ENCODE measurements around the gene PRAC1.

PRAC1 gene

GRCh38 chr17:48722201-48722907 is at the start of gene PRAC1:
TSS of gene PRAC1 (minus strand) at chr17:48722518. CDS start at chr17:48722392, 126 bp downstream.
- DNase-seq: no peak

- DNase-seq: no peak
Measured at GRCh38 chr17:48770954-48771353, 48.6 kb upstream of the PRAC1 start.

DNA sequence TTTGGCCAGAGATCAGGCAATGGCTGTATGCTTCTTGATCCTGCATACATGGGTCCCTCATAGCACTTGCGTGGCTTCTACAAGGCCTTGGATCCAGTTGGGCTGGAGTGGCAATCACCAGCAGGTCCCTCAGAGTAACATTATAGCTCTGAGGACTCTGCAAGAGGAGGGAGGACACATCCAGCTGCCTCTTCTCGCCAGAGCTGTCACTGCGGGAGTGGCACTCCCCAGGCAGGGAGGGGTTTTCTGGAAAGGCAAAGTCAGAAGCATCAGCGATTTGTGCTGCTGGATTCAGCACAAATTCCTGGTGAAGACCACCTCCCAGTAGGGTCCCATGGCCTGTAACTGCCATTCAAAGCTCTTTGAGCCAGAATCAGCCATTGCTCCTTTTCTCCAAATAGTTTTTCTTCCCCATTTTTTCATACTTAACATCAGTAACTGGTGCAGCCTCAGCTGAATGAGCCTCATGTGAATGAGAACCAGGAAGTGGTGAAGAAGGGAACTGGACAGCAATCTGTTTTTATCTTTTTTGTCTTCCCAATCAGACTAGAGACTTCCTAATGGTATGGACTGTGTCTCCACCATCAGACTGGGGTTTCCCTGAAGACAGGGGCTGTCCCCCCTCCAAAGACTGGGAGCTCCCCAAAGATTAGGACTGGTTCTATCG is 46.8 kb upstream of the PRAC1 start:
- no peak for DNase-seq

- no peak for DNase-seq
Measured at GRCh38 chr17:48767263-48767774, 45.0 kb upstream of the PRAC1 start.

- DNase-seq: no peak
Measured at GRCh38 chr17:48761114-48761513, 38.8 kb upstream of the PRAC1 start.

DNA sequence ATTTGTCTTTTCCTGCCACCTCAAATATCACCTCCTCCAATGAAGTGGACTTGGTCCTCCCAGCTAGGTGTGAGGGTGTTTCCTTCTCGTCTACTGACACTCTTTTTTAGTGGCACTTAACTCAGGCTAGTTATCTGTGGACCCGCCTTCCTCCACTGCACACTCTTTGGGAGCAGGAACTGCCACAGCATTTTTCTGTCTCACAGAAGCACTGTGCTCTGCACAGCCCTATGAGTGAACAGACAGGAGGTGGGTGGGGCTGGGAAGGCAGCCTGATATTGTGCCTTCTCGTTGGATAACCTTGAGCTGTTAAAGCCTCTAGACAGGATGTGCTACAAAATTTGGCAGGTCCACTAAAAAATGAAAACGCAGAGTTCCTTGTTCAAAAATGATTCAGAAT is 38.1 kb upstream of the PRAC1 start:
- DNase-seq: no peak

GRCh38 chr17:48759288-48759687 is 37.0 kb upstream of the PRAC1 start:
- no peak for DNase-seq

- no peak for DNase-seq
Measured at GRCh38 chr17:48757524-48757961, 35.2 kb upstream of the PRAC1 start.

GRCh38 chr17:48756830-48757251 is 34.5 kb upstream of the PRAC1 start:
- no peak for DNase-seq

DNA sequence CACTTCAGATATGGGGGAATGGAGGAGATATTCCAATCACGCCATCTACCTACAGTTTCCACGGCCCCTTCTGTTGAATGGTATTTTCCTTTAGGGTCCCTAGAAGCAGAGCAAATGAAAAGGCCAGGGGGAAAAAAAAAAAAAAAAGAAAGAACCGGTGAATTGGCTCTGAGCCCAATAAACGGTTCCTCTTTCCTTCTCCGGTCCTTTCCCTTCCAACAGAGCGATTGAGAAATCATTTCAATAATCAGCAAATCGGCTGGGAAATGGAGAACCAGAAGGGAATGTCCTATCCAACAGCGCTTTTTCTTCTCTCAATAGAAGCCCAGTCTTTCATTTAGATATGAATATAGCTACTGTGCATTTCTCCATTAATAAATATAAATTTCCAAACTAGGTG is 33.0 kb upstream of the PRAC1 start:
- no peak for DNase-seq

DNA sequence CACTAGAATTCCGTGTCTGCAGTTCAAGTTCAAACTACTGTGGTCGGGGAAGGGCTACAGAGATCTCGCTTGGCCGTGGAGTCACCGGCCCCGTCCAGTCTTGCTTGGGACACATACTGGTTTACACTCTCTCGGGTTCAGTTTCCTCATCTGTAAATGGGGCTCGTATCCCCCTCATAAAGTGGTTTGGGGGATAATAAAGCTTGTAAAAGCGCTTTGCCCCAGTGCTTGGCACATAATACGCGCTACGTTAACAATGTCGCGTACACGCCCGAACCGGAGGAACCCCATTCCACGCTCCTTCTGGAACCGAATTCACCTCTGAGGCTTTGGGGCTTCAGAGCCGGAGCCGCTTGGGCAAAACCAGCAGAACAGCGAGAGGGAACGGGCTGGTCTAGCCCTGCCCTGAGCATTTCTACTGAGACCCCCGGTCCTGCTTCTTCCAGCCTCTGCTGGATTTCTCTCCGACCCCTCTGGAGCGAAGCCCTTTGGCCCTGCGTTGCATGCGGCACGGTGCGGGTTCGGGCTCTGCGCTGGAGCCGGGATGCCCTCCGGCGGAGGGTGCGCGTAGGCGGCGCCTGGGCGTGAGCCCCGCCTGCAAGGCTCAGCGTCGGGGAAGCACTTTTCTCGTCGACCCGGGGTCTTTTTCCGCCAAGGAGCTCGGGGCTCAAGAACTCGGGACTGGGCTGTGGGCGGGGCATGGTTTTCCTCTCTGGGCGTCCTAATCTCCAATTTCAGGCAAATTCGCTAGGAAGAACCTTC is 32.4 kb upstream of the PRAC1 start:
- no peak for DNase-seq

- DNase-seq: no peak
Measured at GRCh38 chr17:48753794-48754499, 31.6 kb upstream of the PRAC1 start.

- DNase-seq: no peak
Measured at GRCh38 chr17:48752399-48753288, 30.3 kb upstream of the PRAC1 start.

GRCh38 chr17:48751733-48752398 is 29.5 kb upstream of the PRAC1 start:
- DNase-seq: no peak

GRCh38 chr17:48751172-48751571 is 28.9 kb upstream of the PRAC1 start:
- DNase-seq: no peak

DNA sequence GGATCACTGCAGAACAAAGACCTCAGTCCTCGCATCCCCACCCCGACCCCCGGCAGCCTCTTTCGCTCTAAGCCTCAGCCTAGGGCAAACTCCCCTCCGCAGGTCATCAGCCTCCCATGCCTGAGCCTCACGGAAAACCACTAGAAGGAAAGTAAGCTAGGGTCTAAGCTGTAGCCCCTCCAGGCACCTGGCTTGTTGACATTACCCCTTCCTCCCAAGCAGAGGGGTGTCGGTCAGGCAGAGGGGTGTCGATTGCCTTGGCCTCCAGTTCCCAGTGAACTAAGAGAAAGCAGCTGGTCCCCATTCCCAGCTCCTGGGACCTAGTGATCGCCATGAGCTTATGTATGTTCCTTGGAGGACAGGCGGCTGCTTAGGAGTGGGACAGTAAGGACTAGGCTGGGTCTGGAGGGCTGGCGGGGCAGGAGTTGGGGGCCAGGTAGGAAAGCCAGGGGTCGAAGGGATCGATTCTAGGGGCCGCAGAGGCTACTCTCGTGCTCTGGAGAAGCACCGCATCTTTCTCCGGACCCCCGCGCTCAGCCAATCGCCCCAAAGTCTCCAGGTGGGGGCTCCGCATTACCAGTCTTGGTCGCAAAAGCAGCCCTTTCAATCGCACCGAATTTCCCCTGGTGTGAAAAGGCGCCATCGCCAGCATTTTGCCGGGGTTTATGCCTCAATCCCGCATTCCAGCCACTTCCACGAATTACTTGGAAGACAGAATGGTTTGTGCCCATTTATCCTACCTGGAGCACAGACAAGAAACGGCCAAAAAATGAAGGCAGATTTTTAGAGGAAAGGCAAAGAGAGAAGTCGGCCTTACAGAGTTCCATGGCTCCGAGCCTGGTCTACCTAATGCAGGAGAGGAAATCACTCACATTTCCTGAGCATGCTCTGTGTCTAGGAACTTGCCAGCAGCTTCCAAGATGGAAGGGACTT is 27.6 kb upstream of the PRAC1 start:
- no peak for DNase-seq

DNA sequence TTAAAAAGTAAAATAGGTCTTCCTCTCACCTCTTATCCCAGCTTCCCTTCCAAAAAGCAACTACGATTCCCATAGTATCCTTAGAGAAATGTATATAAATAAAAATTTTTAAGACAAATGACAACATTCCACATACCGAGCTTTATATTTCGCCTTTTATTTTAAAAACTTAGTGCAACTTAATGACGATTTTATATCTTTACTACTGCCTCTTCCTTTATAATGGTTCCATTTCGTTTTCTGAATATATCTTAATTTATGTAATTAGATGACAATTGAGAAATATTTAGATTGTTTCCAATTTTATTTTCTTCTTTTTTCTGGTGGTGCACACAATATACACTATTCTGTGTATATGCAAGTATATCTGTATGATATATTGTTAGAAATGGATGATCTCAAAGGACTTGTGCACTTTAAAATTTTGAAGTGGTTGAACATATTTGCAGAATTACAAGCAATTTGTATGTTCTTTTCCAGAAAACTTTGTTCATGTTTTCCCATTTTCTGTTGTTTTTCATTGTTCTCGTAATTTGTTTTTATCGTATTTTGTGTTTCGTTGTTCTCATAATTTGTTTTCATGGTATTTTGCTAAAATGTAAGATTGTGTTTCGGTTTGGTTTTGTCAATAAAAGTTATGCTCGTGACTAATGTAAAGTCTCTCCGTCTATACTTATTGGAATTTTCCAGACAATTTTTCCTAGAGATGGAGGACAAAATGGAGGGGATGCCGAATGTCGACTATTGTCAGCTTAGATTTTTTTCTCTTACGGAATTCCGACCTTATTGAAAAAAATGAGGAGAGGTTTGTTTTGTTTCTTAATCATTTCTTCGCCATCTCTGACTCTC is 26.6 kb upstream of the PRAC1 start:
- DNase-seq: no peak

GRCh38 chr17:48747445-48748363 is 25.4 kb upstream of the PRAC1 start:
- DNase-seq: no peak

Data from activated CD8-positive, alpha-beta memory T cell treated with anti-CD3 and anti-CD28 coated beads for 24 hours (primary cell).